IMR-90 (cell line): ENCODE measurements around the gene KCNQ1.

Source experiments
- CTCF ChIP-seq: conservative IDR thresholded peaks from 2 replicates; pipeline ENCODE4 v1.5.1; 2012; ENCODE audit warnings: mild to moderate bottlenecking, low read depth, low read length, improper control_type of control experiment
- FOS ChIP-seq: fragments of 150-350 bp; IDR thresholded peaks from 2 replicates; pipeline ENCODE4 v1.6.1; 2016; ENCODE audit warnings: low read depth, low read length
- POLR2A ChIP-seq: IDR thresholded peaks from 2 replicates; pipeline ENCODE4 v1.6.1; 2012; ENCODE audit warnings: mild to moderate bottlenecking, low read depth, low read length
- RAD21 ChIP-seq: IDR thresholded peaks from 2 replicates; pipeline ENCODE4 v1.6.1; 2012; ENCODE audit warnings: low read length, improper control_type of control experiment

GRCh38 chr11:2549491-2549875 lies 104.7 kb downstream of the KCNQ1 start:
- no peak for TF ChIP-seq CTCF
- no peak for TF ChIP-seq POLR2A
- TF ChIP-seq FOS, result no peak
- TF ChIP-seq RAD21, result no peak
